ENCODE results near the gene MR1. TPM values are rescaled to one million over a fixed set of nuclear protein-coding genes. Genes with fewer than 3 reads are reported as not detected.

Gene MR1
- total RNA-seq, 2 experiments from 2014 or later = 22.5 to 25.0 TPM

DNA sequence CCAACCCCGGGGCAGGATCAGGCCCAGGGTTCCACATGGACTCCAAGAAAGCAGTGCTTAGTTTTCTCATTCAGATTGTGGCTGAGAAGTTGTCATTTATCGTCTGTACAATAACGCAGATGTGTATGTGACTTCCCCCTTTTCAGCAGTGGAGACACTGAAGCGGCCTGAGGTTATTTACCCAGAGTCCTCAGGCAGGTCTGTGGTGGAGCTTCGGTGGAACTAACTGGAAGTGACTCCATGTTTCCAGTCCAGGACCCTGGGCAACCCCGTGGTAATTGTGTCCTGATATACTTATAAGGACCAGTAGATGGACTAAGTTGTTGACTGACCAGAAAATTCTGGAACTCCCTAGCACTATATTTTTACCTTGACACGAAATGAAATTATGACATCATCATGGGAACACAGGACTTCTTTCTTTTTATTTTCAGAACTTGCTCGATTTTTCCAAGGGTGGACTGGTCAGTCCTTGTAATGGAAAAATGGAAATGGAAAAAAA, 53.7 kb downstream of the MR1 start:
- intact Hi-C loops (cut with micrococcal nuclease) = no loop called here
- Mint-ChIP-seq H3K4me1 (ENCODE audit: low read depth) (peaks cover 40% of the 10 kb centered on the region), H3K4me3 (peak overlapping the region; percentile 97), H3K27ac (peak overlapping the region; percentile 68), H3K27me3 (ENCODE audit: low read depth) (no peaks in the 10 kb centered on the region), H3K9me3 (no peaks in the 10 kb centered on the region), H3K36me3 (ENCODE audit: low read depth) (peaks cover 31% of the 10 kb centered on the region)
- peak; percentile 50 for DNase-seq
- CTCF ChIA-PET = interaction anchor here (0.6 to 5.5 kb wide), 5 partner anchors 48 to 89 kb away, joined by 3 to 129 read pairs (median 3); no protein-coding TSS in a partner anchor

DNA sequence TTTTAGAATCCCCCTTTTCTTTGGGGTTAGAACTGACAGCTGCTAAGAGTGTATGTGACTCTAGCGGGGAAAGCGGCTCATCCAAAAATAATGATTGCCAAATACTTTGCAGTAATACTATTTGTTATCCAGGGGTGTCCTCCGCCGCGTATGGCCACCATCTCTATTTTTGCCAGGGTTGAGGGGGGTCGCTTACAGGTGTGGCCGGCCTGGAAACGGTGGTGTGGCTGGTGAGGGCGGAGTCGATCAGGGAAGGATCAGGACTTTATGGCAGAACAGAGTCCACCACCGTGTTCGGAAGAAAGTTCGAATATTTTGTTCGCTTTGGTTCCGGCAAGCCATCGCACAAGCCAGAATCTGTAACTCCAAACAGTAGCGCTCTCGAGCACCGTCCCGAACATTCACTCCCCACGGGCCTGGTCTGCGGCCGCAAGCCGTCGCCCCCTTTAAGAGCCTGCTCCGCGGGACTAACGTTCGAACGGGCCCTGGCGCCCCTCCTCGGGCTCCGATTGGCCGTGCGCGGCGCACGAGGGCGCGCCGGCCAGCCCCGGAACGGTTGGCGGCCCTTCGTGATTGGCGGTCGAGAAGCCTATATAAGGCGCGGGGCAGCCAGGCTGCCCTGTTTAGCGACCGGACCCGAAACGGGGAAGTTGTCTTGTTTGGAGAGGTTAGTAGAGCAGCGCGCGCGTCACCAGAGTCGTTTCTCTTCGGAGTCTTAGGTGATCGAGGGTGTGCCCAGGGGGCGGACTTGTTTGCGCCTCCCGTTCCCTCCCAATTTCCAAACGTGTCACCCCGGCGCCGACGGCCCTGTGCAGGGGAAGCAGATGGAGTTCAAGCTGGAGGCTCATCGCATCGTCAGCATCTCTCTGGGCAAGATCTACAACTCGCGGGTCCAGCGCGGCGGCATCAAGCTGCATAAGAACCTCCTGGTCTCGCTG, 54.6 kb downstream of the MR1 start, which contains the start of gene IER5:
TSS of gene IER5 (plus strand) at position 622 of the 938 bp plus-strand sequence. CDS start at position 825, 203 bp downstream.
- peaks cover 38% of the 10 kb centered on the region for H3K36me3 Mint-ChIP-seq (ENCODE audit: low read depth)
- peak within 1 kb of the TSS; percentile 99 for H3K4me3 Mint-ChIP-seq
- peaks cover 44% of the 10 kb centered on the region for H3K4me1 Mint-ChIP-seq (ENCODE audit: low read depth)
- H3K27ac Mint-ChIP-seq = peak within 1 kb of the TSS; percentile 99
- intact Hi-C loops (cut with micrococcal nuclease) = loop anchor here (1.0 to 2.0 kb wide), 6 partner anchors 26 to 458 kb away; partner anchors contain the start of gene STX6
- no peaks in the 10 kb centered on the region for H3K9me3 Mint-ChIP-seq
- peak; percentile 96 for DNase-seq
- H3K27me3 Mint-ChIP-seq (ENCODE audit: low read depth) = no peaks in the 10 kb centered on the region
- CTCF ChIA-PET = interaction anchor here (0.6 to 1.7 kb wide), 3 partner anchors 28 to 53 kb away, joined by 3 to 7 read pairs (median 6); no protein-coding TSS in a partner anchor

DNA sequence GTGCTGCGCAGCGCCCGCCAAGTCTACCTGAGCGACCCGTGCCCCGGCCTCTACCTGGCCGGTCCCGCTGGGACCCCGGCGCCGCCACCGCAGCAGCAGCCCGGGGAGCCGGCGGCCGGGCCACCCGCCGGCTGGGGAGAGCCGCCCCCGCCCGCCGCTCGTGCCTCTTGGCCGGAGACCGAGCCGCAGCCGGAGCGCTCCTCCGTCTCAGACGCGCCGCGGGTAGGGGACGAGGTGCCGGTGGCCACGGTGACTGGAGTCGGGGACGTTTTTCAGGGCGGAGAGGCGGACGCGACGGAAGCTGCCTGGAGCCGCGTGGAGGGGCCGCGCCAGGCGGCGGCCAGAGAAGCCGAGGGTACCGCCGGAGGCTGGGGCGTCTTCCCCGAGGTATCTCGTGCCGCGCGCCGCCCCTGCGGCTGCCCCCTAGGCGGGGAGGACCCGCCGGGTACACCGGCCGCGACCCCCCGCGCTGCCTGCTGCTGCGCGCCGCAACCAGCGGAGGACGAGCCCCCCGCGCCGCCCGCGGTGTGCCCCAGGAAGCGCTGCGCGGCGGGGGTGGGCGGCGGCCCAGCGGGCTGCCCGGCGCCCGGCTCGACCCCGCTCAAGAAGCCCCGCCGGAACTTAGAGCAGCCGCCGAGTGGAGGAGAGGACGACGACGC, 55.4 kb downstream of the MR1 start:
- peaks cover 47% of the 10 kb centered on the region for H3K4me1 Mint-ChIP-seq (ENCODE audit: low read depth)
- peak overlapping the region; percentile 99 for H3K4me3 Mint-ChIP-seq
- intact Hi-C loops (cut with micrococcal nuclease) = loop anchor here (2.0 kb wide), 2 partner anchors 26 to 458 kb away; no protein-coding TSS in a partner anchor
- peak; percentile 34 for DNase-seq
- H3K36me3 Mint-ChIP-seq (ENCODE audit: low read depth) = peaks cover 43% of the 10 kb centered on the region
- no peaks in the 10 kb centered on the region for H3K27me3 Mint-ChIP-seq (ENCODE audit: low read depth)
- H3K27ac Mint-ChIP-seq = peak overlapping the region; percentile 99
- no peaks in the 10 kb centered on the region for H3K9me3 Mint-ChIP-seq
- CTCF ChIA-PET = interaction anchor here (0.6 to 1.1 kb wide), 3 partner anchors 27 to 56 kb away, joined by 3 to 6 read pairs (median 5); partner anchors contain the start of gene MR1

DNA sequence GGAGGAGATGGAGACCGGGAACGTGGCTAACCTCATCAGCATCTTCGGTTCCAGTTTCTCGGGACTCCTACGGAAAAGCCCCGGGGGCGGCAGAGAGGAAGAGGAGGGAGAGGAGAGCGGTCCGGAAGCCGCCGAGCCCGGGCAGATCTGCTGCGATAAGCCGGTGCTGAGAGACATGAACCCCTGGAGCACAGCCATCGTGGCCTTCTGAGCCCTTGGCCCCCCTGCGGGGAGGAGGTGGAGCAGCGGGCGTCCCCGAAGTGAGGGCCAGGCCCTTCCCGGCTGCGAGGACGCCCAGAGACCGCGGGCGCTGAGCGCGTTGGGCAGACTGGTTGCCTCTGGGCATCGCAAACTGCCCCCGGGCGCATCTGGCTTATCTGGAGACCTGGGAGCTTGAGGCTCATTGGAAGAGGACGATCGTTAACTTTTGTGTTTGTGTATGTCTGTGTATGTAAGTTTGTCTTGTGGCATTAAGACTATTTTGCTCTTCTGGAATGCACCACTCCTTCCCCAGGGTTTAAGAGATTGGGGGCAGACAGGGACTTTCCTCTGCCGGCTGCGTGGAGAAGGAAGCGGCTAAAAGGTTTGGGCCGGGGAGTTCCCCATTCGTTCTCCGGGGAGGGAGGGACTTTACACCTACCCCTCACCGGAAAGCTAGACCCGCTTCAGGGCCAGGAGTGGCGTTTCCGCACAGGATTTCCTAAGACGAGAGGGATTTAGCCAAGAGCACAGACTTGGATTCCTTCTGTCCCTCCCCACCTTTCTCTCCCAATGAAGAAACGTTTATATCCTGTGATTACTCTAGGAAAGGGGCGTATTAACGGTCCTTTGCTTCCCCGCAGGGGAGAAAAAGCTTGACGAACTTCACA, 56.1 kb downstream of the MR1 start:
- peak; percentile 89 for DNase-seq
- H3K36me3 Mint-ChIP-seq (ENCODE audit: low read depth) = peaks cover 47% of the 10 kb centered on the region
- peak overlapping the region; percentile 99 for H3K4me3 Mint-ChIP-seq
- CTCF ChIA-PET = interaction anchor here (0.8 to 5.1 kb wide), 11 partner anchors 9 to 57 kb away, joined by 3 to 66 read pairs (median 4); partner anchors contain the start of gene MR1
- peak overlapping the region; percentile 99 for H3K27ac Mint-ChIP-seq
- peaks cover 43% of the 10 kb centered on the region for H3K4me1 Mint-ChIP-seq (ENCODE audit: low read depth)
- no peaks in the 10 kb centered on the region for H3K27me3 Mint-ChIP-seq (ENCODE audit: low read depth)
- no peaks in the 10 kb centered on the region for H3K9me3 Mint-ChIP-seq
- intact Hi-C loops (cut with micrococcal nuclease) = loop anchor here (1.0 to 10.0 kb wide), 9 partner anchors 9 to 1205 kb away; partner anchors contain the start of genes MR1 and TOR1AIP1

- DNase-seq = peak; percentile 71
- Mint-ChIP-seq H3K27ac (peak overlapping the region; percentile 99), H3K4me3 (peak overlapping the region; percentile 99), H3K27me3 (ENCODE audit: low read depth) (no peaks in the 10 kb centered on the region), H3K36me3 (ENCODE audit: low read depth) (peaks cover 51% of the 10 kb centered on the region), H3K9me3 (no peaks in the 10 kb centered on the region), H3K4me1 (ENCODE audit: low read depth) (peaks cover 47% of the 10 kb centered on the region)
- CTCF ChIA-PET = interaction anchor here (0.8 to 5.1 kb wide), 9 partner anchors 9 to 53 kb away, joined by 3 to 66 read pairs (median 4); no protein-coding TSS in a partner anchor
- intact Hi-C loops (cut with micrococcal nuclease) = loop anchor here (1.0 to 10.0 kb wide), 7 partner anchors 9 to 1206 kb away; partner anchors contain the start of genes MR1 and TOR1AIP1
Observed at GRCh38 chr1:181090641-181091126, 56.9 kb downstream of the MR1 start.

GRCh38 chr1:181091309-181092040, 57.7 kb downstream of the MR1 start:
- no peaks in the 10 kb centered on the region for H3K9me3 Mint-ChIP-seq

DNA sequence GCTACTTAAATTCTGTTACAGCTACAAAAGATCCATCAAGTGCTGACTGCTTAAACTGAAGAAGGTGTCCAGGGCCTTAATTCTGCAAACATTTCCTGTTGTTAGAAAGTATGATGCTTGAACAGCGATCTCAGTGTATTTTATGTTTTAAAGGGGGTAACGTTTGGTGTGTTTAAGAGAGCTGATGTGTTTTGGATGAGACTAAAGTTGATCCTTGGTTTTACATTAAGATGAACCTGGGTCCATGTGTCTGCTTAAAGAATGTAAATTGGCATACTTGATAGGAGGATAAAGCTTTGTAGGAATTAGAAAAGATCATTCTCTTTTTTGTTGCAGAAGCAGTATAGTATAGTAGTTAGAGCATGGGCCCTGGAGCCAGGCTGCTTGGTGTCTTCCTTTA, 58.3 kb downstream of the MR1 start:
- Mint-ChIP-seq H3K9me3 (no peaks in the 10 kb centered on the region), H3K27me3 (ENCODE audit: low read depth) (no peaks in the 10 kb centered on the region), H3K4me3 (peak overlapping the region; percentile 99), H3K4me1 (ENCODE audit: low read depth) (peaks cover 53% of the 10 kb centered on the region), H3K36me3 (ENCODE audit: low read depth) (peaks cover 55% of the 10 kb centered on the region), H3K27ac (no peak overlapping the region)
- intact Hi-C loops (cut with micrococcal nuclease) = loop anchor here (10.0 kb wide), 1 partner anchor 1207 kb away; the partner anchor contains the start of gene TOR1AIP1
- DNase-seq = no peak
- CTCF ChIA-PET = interaction anchor here (1.1 to 5.1 kb wide), 3 partner anchors 11 to 50 kb away, joined by 3 to 66 read pairs (median 8); no protein-coding TSS in a partner anchor

More at GRCh38 chr1:181091309-181092040, 57.7 kb downstream of the MR1 start:
- H3K27ac Mint-ChIP-seq = peak overlapping the region; percentile 99
- peaks cover 55% of the 10 kb centered on the region for H3K36me3 Mint-ChIP-seq (ENCODE audit: low read depth)
- H3K4me3 Mint-ChIP-seq = peak overlapping the region; percentile 99
- CTCF ChIA-PET = interaction anchor here (1.0 to 5.1 kb wide), 5 partner anchors 12 to 54 kb away, joined by 3 to 66 read pairs (median 4); no protein-coding TSS in a partner anchor
- no peak for DNase-seq
- peaks cover 53% of the 10 kb centered on the region for H3K4me1 Mint-ChIP-seq (ENCODE audit: low read depth)
- intact Hi-C loops (cut with micrococcal nuclease) = loop anchor here (2.0 to 10.0 kb wide), 2 partner anchors 305 to 1207 kb away; partner anchors contain the start of gene TOR1AIP1
- H3K27me3 Mint-ChIP-seq (ENCODE audit: low read depth) = no peaks in the 10 kb centered on the region

DNA sequence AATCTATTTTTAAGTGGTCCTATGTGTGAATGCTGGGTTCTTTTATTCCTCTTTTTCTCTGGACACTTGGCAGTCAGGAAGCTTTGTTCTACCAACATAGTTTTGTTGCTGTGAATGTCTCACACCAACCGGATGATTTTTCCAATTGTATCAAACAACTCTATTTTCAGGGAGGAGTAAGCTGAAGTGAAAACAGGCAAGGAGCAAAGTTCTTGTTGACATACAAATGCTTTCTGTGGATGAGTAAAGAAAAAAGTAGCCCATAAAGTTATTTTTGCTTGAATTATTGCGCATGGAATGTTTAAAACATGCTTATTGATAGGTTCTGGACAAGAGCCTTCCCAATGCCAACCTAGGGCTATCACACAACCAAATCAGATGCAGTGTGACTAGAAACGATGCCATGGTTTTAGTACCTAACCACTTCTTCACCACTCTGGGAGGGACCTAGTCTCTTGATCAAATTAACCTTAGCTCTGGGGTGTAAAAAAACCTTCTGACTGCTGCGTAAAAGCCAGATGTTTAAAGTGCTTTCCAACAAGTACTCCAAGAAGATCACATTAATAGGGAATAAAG, 59.2 kb downstream of the MR1 start:
- CTCF ChIA-PET = interaction anchor here (1.1 to 5.1 kb wide), 3 partner anchors 10 to 49 kb away, joined by 3 to 66 read pairs (median 8); no protein-coding TSS in a partner anchor
- intact Hi-C loops (cut with micrococcal nuclease) = loop anchor here (10.0 kb wide), 1 partner anchor 1208 kb away; the partner anchor contains the start of gene TOR1AIP1
- peaks cover 53% of the 10 kb centered on the region for H3K4me1 Mint-ChIP-seq (ENCODE audit: low read depth)
- no peak overlapping the region for H3K4me3 Mint-ChIP-seq
- DNase-seq = no peak
- no peak overlapping the region for H3K27ac Mint-ChIP-seq
- H3K36me3 Mint-ChIP-seq (ENCODE audit: low read depth) = peaks cover 55% of the 10 kb centered on the region
- no peaks in the 10 kb centered on the region for H3K27me3 Mint-ChIP-seq (ENCODE audit: low read depth)
- no peaks in the 10 kb centered on the region for H3K9me3 Mint-ChIP-seq

GRCh38 chr1:181094416-181095212, 60.8 kb downstream of the MR1 start:
- Mint-ChIP-seq H3K4me3 (no peak overlapping the region), H3K36me3 (ENCODE audit: low read depth) (peaks cover 49% of the 10 kb centered on the region), H3K9me3 (no peaks in the 10 kb centered on the region), H3K4me1 (ENCODE audit: low read depth) (peaks cover 66% of the 10 kb centered on the region), H3K27ac (no peak overlapping the region), H3K27me3 (ENCODE audit: low read depth) (no peaks in the 10 kb centered on the region)
- intact Hi-C loops (cut with micrococcal nuclease) = loop anchor here (10.0 kb wide), 1 partner anchor 1210 kb away; the partner anchor contains the start of gene TOR1AIP1
- CTCF ChIA-PET = interaction anchor here (1.5 to 6.4 kb wide), 3 partner anchors 11 to 48 kb away, joined by 3 to 66 read pairs (median 54); no protein-coding TSS in a partner anchor
- no peak for DNase-seq

All from activated naive CD4-positive, alpha-beta T cell treated with anti-CD3 and anti-CD28 coated beads for 36 hours (primary cell).